GM12872 (cell line): ENCODE data around the gene FBXO33.

ENCODE experiments used
- CTCF ChIP-seq: IDR thresholded peaks from 3 replicates; pipeline ENCODE4 v1.5.1; 2011; ENCODE audit warnings: low read depth, mild to moderate bottlenecking, low read length, moderate library complexity; ENCODE audit not compliant: insufficient read depth

The FBXO33 gene

GRCh38 chr14:39417014-39417413 is 15.2 kb downstream of the FBXO33 start:
- TF ChIP-seq CTCF = no peak

- TF ChIP-seq CTCF = no peak
These were observed 16.2 kb downstream of the FBXO33 start for GRCh38 chr14:39416072-39416471.

- TF ChIP-seq CTCF = no peak
These were observed 25.7 kb downstream of the FBXO33 start for GRCh38 chr14:39406560-39406959.

GRCh38 chr14:39398382-39398781 is 33.9 kb downstream of the FBXO33 start:
- no peak for TF ChIP-seq CTCF

GRCh38 chr14:39396448-39396847 is 35.8 kb downstream of the FBXO33 start:
- no peak for TF ChIP-seq CTCF

GRCh38 chr14:39395555-39396254 is 36.5 kb downstream of the FBXO33 start:
- TF ChIP-seq CTCF = no peak

GRCh38 chr14:39393289-39393688 is 38.9 kb downstream of the FBXO33 start:
- no peak for TF ChIP-seq CTCF
